Loucy (cell line): ENCODE data around the gene PCIF1.

Experiments used
- H2AFZ ChIP-seq: fragments of 200-600 bp; sonication (generic); 2 replicates; pipeline ENCODE4 v1.6.0; 2016; ENCODE audit warnings: antibody characterized with exemption, mild to moderate bottlenecking, low read length, moderate library complexity
- H3F3A ChIP-seq: fragments of 200-600 bp; 2 replicates; pipeline ENCODE4 v1.6.0; 2016; ENCODE audit warnings: antibody characterized with exemption, low read depth, mild to moderate bottlenecking
- H3K27me3 ChIP-seq: fragments of 200-600 bp; sonication (generic); 2 replicates; pipeline ENCODE4 v1.6.1; 2014; ENCODE audit warnings: low read length, mild to moderate bottlenecking; ENCODE audit not compliant: insufficient read depth, poor library complexity, severe bottlenecking
- H3K36me3 ChIP-seq: fragments of 200-600 bp; sonication (generic); 2 replicates; pipeline ENCODE4 v1.6.1; 2016; ENCODE audit warnings: low read length; ENCODE audit not compliant: insufficient read depth
- H3K4me1 ChIP-seq: fragments of 200-600 bp; sonication (generic); 2 replicates; pipeline ENCODE4 v1.5.1; 2014; ENCODE audit warnings: low read length, mild to moderate bottlenecking; ENCODE audit not compliant: insufficient read depth, poor library complexity, severe bottlenecking
- H3K4me2 ChIP-seq: fragments of 200-600 bp; sonication (generic); 2 replicates; pipeline ENCODE4 v1.6.0; 2014; ENCODE audit warnings: antibody characterized with exemption, low read length, low read depth, mild to moderate bottlenecking; ENCODE audit not compliant: poor library complexity, severe bottlenecking
- H3K4me3 ChIP-seq: fragments of 200-600 bp; sonication (generic); 2 replicates; pipeline ENCODE4 v1.5.1; 2014; ENCODE audit warnings: low read length, mild to moderate bottlenecking, mixed read lengths; ENCODE audit not compliant: poor library complexity, severe bottlenecking
- H3K79me2 ChIP-seq: fragments of 200-600 bp; sonication (generic); 2 replicates; pipeline ENCODE4 v1.6.1; 2014; ENCODE audit warnings: low read length; ENCODE audit not compliant: insufficient read depth
- H3K9ac ChIP-seq: fragments of 200-600 bp; sonication (generic); 2 replicates; pipeline ENCODE4 v1.6.0; 2014; ENCODE audit warnings: mild to moderate bottlenecking, low read depth, low read length, moderate library complexity; ENCODE audit not compliant: poor library complexity, severe bottlenecking
- H3K9me2 ChIP-seq: fragments of 200-600 bp; sonication (generic); replicated peaks from 2 replicates; pipeline ENCODE4 v1.6.1; 2016; ENCODE audit warnings: low read depth, low read length, mixed read lengths
- H3K9me3 ChIP-seq: fragments of 200-600 bp; sonication (generic); 2 replicates; pipeline ENCODE4 v1.6.1; 2014; ENCODE audit warnings: mild to moderate bottlenecking, antibody characterized with exemption, low read length, low read depth; ENCODE audit not compliant: insufficient read depth
- H4K20me1 ChIP-seq: fragments of 200-600 bp; sonication (generic); 2 replicates; pipeline ENCODE4 v1.6.0; 2014; ENCODE audit warnings: antibody characterized with exemption, low read length, mild to moderate bottlenecking; ENCODE audit not compliant: insufficient read depth, poor library complexity, severe bottlenecking
- CTCF ChIP-seq: fragments of 200-600 bp; sonication (generic); conservative IDR thresholded peaks from 2 replicates; pipeline ENCODE4 v1.5.1; 2014; ENCODE audit warnings: mild to moderate bottlenecking, antibody characterized with exemption, low read length
- EZH2phosphoT487 ChIP-seq: fragments of 200-600 bp; IDR thresholded peaks from 2 replicates; pipeline ENCODE4 v1.6.1; 2018; ENCODE audit warnings: antibody characterized with exemption, mild to moderate bottlenecking, moderate library complexity, borderline replicate concordance

PCIF1 gene

GRCh38 chr20:45909817-45910669 lies 24.4 kb upstream of the PCIF1 start:
- H3K4me2 ChIP-seq: peak overlapping the region; percentile 51
- peak overlapping the region; percentile 30 for H2AFZ ChIP-seq
- no peaks in the 10 kb centered on the region for H3K27me3 ChIP-seq
- H3F3A ChIP-seq: no peaks in the 10 kb centered on the region
- H3K9me2 ChIP-seq: no peaks in the 10 kb centered on the region
- peak overlapping the region; percentile 67 for H3K4me3 ChIP-seq
- no peak overlapping the region for H3K9ac ChIP-seq
- H3K4me1 ChIP-seq: peaks cover 9% of the 10 kb centered on the region
- H3K9me3 ChIP-seq: no peaks in the 10 kb centered on the region
- no peaks in the 10 kb centered on the region for H3K79me2 ChIP-seq
- TF ChIP-seq EZH2phosphoT487 (no peak), CTCF (no peak)
- H3K36me3 ChIP-seq: no peaks in the 10 kb centered on the region
- no peaks in the 10 kb centered on the region for H4K20me1 ChIP-seq

- Histone ChIP-seq H3K4me1 (peaks cover 9% of the 10 kb centered on the region), H3K27me3 (no peaks in the 10 kb centered on the region), H3K9ac (peak overlapping the region; percentile 21)
These were observed 23.6 kb upstream of the PCIF1 start for GRCh38 chr20:45910670-45911485.

More at GRCh38 chr20:45910670-45911485, 23.6 kb upstream of the PCIF1 start:
- Histone ChIP-seq H3K9me2 (no peaks in the 10 kb centered on the region), H3K36me3 (no peaks in the 10 kb centered on the region), H3K4me3 (peak overlapping the region; percentile 67), H3K79me2 (no peaks in the 10 kb centered on the region), H2AFZ (peak overlapping the region; percentile 30), H4K20me1 (no peaks in the 10 kb centered on the region), H3F3A (no peaks in the 10 kb centered on the region), H3K9me3 (no peaks in the 10 kb centered on the region), H3K4me2 (peak overlapping the region; percentile 73)
- TF ChIP-seq EZH2phosphoT487 (no peak), CTCF (no peak)
